ENCODE data around the gene GOLPH3L. TPM values are rescaled to one million over a fixed set of nuclear protein-coding genes. Genes with fewer than 3 reads are reported as not detected.

Gene GOLPH3L
- total RNA-seq, 1 experiment from 2014 or later = 68.5 TPM

DNA sequence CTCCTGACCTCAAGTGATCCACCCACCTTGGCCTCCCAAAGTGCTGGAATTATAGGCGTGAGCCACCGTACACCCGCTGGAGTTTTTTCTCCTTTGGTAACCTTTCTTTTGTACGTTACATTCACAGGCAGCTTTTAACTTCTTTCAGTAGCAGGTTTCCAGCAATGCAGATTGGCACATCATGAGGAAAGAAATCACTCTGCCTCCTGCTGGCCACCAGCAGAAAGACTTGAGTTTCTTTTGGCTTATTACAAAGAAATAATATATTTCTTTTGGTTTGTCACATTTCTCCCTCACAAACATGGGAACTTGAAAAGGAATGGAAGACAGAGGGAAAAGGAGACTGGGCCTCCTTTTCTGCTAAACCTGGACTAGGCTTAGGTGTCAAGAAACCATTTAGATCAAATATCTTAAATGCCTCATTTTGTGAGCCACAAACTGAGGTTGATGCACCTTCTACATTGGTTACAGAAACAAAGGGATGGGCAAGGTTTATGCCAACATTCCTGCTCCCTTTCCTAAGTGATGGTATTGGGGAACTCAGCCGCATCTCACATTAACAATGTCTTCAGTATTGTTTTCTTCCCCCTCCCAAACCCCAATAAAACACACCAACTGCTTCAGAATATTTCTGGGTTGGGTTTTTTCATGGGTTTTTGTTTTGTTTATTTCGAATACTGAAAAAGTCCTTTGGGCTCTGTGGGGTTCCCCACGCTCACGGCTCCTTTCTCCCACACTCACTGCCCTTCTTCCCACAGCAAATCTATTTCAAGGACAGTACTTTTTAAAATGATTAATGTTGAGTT lies 75.3 kb downstream of the GOLPH3L start:
- no TSS peak for BruUV-seq (replicated peaks)
- Mint-ChIP-seq H3K36me3 (ENCODE audit: insufficient read depth, unreplicated experiment) (peaks cover 85% of the 10 kb centered on the region), H3K4me1 (ENCODE audit: insufficient read depth, unreplicated experiment) (peaks cover 62% of the 10 kb centered on the region), H3K4me3 (ENCODE audit: unreplicated experiment) (no peak overlapping the region), H3K9me3 (ENCODE audit: unreplicated experiment) (no peaks in the 10 kb centered on the region), H3K27me3 (ENCODE audit: insufficient read depth, unreplicated experiment) (no peaks in the 10 kb centered on the region), H3K27ac (ENCODE audit: low read depth, unreplicated experiment) (peak overlapping the region; percentile 33)
- ChIA-PET POLR2A (interaction anchor here (0.7 to 25.5 kb wide), 4 partner anchors 9 to 287 kb away, joined by 4 to 1125 read pairs (median 76); partner anchors contain the start of gene MCL1), CTCF (interaction anchor here (0.5 to 13.3 kb wide), 20 partner anchors 11 to 625 kb away, joined by 3 to 203 read pairs (median 4); no protein-coding TSS in a partner anchor)
- intact Hi-C loops (cut with micrococcal nuclease) = loop anchor here (1.0 to 5.0 kb wide), 3 partner anchors 44 to 376 kb away; no protein-coding TSS in a partner anchor
- peak; percentile 79 for DNase-seq (ENCODE audit: unreplicated experiment)
- TF ChIP-seq, protein P1, sequence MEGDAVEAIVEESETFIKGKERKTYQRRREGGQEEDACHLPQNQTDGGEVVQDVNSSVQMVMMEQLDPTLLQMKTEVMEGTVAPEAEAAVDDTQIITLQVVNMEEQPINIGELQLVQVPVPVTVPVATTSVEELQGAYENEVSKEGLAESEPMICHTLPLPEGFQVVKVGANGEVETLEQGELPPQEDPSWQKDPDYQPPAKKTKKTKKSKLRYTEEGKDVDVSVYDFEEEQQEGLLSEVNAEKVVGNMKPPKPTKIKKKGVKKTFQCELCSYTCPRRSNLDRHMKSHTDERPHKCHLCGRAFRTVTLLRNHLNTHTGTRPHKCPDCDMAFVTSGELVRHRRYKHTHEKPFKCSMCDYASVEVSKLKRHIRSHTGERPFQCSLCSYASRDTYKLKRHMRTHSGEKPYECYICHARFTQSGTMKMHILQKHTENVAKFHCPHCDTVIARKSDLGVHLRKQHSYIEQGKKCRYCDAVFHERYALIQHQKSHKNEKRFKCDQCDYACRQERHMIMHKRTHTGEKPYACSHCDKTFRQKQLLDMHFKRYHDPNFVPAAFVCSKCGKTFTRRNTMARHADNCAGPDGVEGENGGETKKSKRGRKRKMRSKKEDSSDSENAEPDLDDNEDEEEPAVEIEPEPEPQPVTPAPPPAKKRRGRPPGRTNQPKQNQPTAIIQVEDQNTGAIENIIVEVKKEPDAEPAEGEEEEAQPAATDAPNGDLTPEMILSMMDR (IDR thresholded peaks at IDR 0.05; ENCODE audit: unreplicated experiment) = peak; percentile 83

DNA sequence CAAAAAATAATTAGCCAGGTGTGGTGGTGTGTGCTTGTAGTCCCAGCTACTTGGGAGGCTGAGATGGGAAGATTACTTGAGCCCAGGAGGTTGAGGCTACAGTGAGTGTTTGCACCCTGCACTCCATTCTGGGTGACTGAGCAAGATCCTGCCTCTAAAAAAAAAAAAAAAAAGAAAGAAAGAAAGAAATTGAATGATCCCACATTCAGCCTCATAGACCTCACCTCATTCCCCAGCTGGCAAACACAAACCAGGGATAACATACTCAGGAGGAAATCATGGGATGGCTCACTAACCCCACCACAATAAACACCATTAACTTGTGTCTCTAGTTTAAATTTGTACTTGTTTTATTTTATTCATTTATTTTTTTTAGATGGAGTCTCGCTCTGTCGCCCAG lies 76.0 kb downstream of the GOLPH3L start:
- no peak for DNase-seq (ENCODE audit: unreplicated experiment)
- Mint-ChIP-seq H3K27me3 (ENCODE audit: insufficient read depth, unreplicated experiment) (no peaks in the 10 kb centered on the region), H3K36me3 (ENCODE audit: insufficient read depth, unreplicated experiment) (peaks cover 91% of the 10 kb centered on the region), H3K4me3 (ENCODE audit: unreplicated experiment) (no peak overlapping the region), H3K9me3 (ENCODE audit: unreplicated experiment) (no peaks in the 10 kb centered on the region), H3K4me1 (ENCODE audit: insufficient read depth, unreplicated experiment) (peaks cover 65% of the 10 kb centered on the region), H3K27ac (ENCODE audit: low read depth, unreplicated experiment) (peak overlapping the region; percentile 33)
- ChIA-PET POLR2A (interaction anchor here (1.8 to 25.5 kb wide), 4 partner anchors 8 to 385 kb away, joined by 4 to 1125 read pairs (median 79); partner anchors contain the start of genes MCL1 and MINDY1), CTCF (interaction anchor here (0.6 to 13.3 kb wide), 20 partner anchors 14 to 625 kb away, joined by 3 to 203 read pairs (median 3); partner anchors contain the start of gene C1orf54)
- no TSS peak for BruUV-seq (replicated peaks)
- intact Hi-C loops (cut with micrococcal nuclease) = loop anchor here (1.0 to 5.0 kb wide), 4 partner anchors 44 to 376 kb away; no protein-coding TSS in a partner anchor
- TF ChIP-seq, protein P1 (IDR thresholded peaks at IDR 0.05; ENCODE audit: unreplicated experiment) = no peak

DNA sequence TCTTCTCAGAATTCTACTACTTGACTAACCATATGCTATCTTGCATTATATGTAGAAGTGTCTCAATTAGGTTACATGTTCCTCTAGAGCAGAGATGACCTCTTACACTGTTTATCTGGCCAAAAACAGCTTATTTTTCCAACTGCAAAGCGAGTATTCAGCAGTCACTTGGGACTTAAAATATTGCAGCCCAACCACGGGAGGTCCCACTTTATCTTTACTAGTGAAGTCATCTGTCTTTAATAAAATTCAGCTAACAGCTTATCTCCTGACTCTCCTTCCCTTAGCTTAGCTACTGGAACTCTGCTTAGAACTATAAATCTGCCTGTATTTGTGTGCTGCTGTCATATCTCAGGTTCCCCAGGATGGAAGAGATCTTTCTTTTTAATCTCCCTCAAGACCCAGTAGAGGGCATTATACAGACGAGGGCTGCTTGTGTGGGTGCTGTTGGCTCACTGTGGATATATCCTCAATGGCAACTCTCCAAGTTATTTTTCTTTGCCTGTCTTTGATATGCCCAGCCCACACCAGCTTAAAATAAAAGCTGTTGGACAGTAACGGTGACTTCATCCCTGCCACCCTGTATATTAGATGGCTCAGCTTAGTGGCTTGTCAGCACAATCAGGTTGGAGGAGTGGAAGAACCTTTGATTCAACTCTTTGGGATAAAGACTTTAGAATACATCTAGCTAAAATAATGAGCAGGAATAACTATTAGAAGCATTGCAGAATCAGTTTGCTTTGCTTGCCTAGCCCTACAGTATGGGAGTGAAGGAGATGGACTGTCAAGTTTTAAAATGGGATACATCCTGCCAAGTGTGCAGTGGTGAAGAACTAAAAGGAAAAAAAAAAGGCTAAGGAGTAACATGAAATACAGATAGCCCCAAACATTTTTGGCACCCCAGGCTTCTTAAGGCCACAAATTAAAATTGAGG lies 77.1 kb downstream of the GOLPH3L start:
- H3K4me1 Mint-ChIP-seq (ENCODE audit: insufficient read depth, unreplicated experiment) = peaks cover 65% of the 10 kb centered on the region
- H3K27me3 Mint-ChIP-seq (ENCODE audit: insufficient read depth, unreplicated experiment) = no peaks in the 10 kb centered on the region
- TF ChIP-seq, protein P1 (IDR thresholded peaks at IDR 0.05; ENCODE audit: unreplicated experiment) = peak; percentile 45
- peaks cover 94% of the 10 kb centered on the region for H3K36me3 Mint-ChIP-seq (ENCODE audit: insufficient read depth, unreplicated experiment)
- ChIA-PET CTCF (interaction anchor here (0.5 to 13.3 kb wide), 38 partner anchors 8 to 390 kb away, joined by 3 to 203 read pairs (median 4); partner anchors contain the start of genes C1orf54, ENSA and MINDY1), POLR2A (interaction anchor here (1.1 to 25.5 kb wide), 10 partner anchors 7 to 733 kb away, joined by 3 to 1125 read pairs (median 4); partner anchors contain the start of genes ENSA, GOLPH3L, MCL1 and MINDY1)
- H3K27ac Mint-ChIP-seq (ENCODE audit: low read depth, unreplicated experiment) = peak overlapping the region; percentile 25
- DNase-seq (ENCODE audit: unreplicated experiment) = peak; percentile 91
- intact Hi-C loops (cut with micrococcal nuclease) = loop anchor here (1.0 to 5.0 kb wide), 2 partner anchors 193 to 377 kb away; no protein-coding TSS in a partner anchor
- no peaks in the 10 kb centered on the region for H3K9me3 Mint-ChIP-seq (ENCODE audit: unreplicated experiment)
- no TSS peak for BruUV-seq (replicated peaks)
- H3K4me3 Mint-ChIP-seq (ENCODE audit: unreplicated experiment) = no peak overlapping the region
